HG02981 (cell line): ENCODE results near the gene TMEM147.

Experiments
- ATAC-seq: cut with Tn5 transposase; IDR thresholded peaks from one replicate; pipeline ENCODE4 v1.9.1; 2021; ENCODE audit warnings: mild to moderate bottlenecking, moderate library complexity; ENCODE audit not compliant: unreplicated experiment

The TMEM147 gene

GRCh38 chr19:35519291-35519690 lies 26.1 kb upstream of the TMEM147 start:
- ATAC-seq = no peak

- ATAC-seq = no peak
Observed at GRCh38 chr19:35521124-35521743, 24.2 kb upstream of the TMEM147 start.

GRCh38 chr19:35522745-35523327 lies 22.6 kb upstream of the TMEM147 start:
- ATAC-seq = no peak

- ATAC-seq = no peak
Observed at GRCh38 chr19:35524181-35524837, 21.1 kb upstream of the TMEM147 start.

- no peak for ATAC-seq
Observed at GRCh38 chr19:35525873-35526272, 19.6 kb upstream of the TMEM147 start.

- ATAC-seq = no peak
Observed at GRCh38 chr19:35528218-35529038, 17.0 kb upstream of the TMEM147 start, which contains the start of gene SBSN. TSS of gene SBSN (minus strand) at chr19:35528311. CDS start at chr19:35528281, 30 bp downstream.

- ATAC-seq = no peak
Observed at GRCh38 chr19:35529241-35530218, 15.9 kb upstream of the TMEM147 start.

- no peak for ATAC-seq
Observed at GRCh38 chr19:35531291-35531690, 14.1 kb upstream of the TMEM147 start.

GRCh38 chr19:35533201-35533821 lies 12.1 kb upstream of the TMEM147 start, which contains the start of gene GAPDHS:
TSS of gene GAPDHS (plus strand) at chr19:35533456. CDS start at chr19:35533528, 72 bp downstream.
- ATAC-seq = no peak

- ATAC-seq = no peak
Observed at GRCh38 chr19:35533822-35534392, 11.5 kb upstream of the TMEM147 start.

- ATAC-seq = no peak
Observed at GRCh38 chr19:35534803-35535480, 10.5 kb upstream of the TMEM147 start.

- no peak for ATAC-seq
Observed at GRCh38 chr19:35539314-35539713, 6.1 kb upstream of the TMEM147 start.

- no peak for ATAC-seq
Observed at GRCh38 chr19:35539850-35540249, 5.6 kb upstream of the TMEM147 start.

GRCh38 chr19:35540356-35540927 lies 5.0 kb upstream of the TMEM147 start:
- ATAC-seq = no peak

- no peak for ATAC-seq
Observed at GRCh38 chr19:35542209-35542608, 3.2 kb upstream of the TMEM147 start.

GRCh38 chr19:35543280-35544109 lies 1.9 kb upstream of the TMEM147 start:
- no peak for ATAC-seq

GRCh38 chr19:35544110-35544802 lies 1.2 kb upstream of the TMEM147 start:
- no peak for ATAC-seq
